HCT116 (cell line): ENCODE results near the gene ATP8A2. TPM values are rescaled to one million over a fixed set of nuclear protein-coding genes. Genes with fewer than 3 reads are reported as not detected.

Source experiments
- ATAC-seq: fragments of 200-7000 bp; cut with Tn5 transposase; 2 replicates; pipeline ENCODE4 v1.9.1; 2020; ENCODE audit warnings: mild to moderate bottlenecking, moderate library complexity
- BruUV-seq: library from RNA; stranded (reverse); fragments of 400-500 nt; replicated peaks from 2 replicates; lab custom pipeline; 2021; lab: Mats Ljungman, UMichigan
- CTCF ChIA-PET: fragments of 300-600 bp; sonication (Branson Sonifier 250); formaldehyde crosslinking; loops from one replicate; lab custom pipeline; 2021; ENCODE audit warnings: antibody characterized with exemption; lab: Charles Lee
- POLR2A ChIA-PET: fragments of 300-600, 350-600 bp; sonication (Branson Sonifier 250); formaldehyde crosslinking; loops from one replicate; lab custom pipeline; 2021; ENCODE audit warnings: antibody characterized with exemption; lab: Charles Lee
- RAD21 ChIA-PET, 2 experiments: fragments of 300-600 bp; sonication (Branson Sonifier 250); formaldehyde crosslinking; loops; one replicate each; lab custom pipeline; 2023; ENCODE audit warnings: low total read pairs in 2 of 2; ENCODE audit not compliant: uncharacterized antibody in 2 of 2, unreplicated experiment in 2 of 2, low non-redundant PET in 1 of 2; lab: Charles Lee
- DNase-seq: peaks from one replicate; pipeline ENCODE4 v3.0.0-alpha.2; 2010; ENCODE audit warnings: low read depth, low spot score
- H2AFZ ChIP-seq: fragments of 200-600 bp; shearing (Covaris generic), sonication (generic); 2 replicates; pipeline ENCODE4 v1.6.1; 2017; ENCODE audit warnings: low read depth, mixed run types, mixed read lengths, antibody characterized with exemption, low read length; ENCODE audit not compliant: poor library complexity, severe bottlenecking
- H3K27ac ChIP-seq: 2 replicates; pipeline ENCODE4 v1.5.1; 2012; ENCODE audit warnings: low read depth, low read length
- H3K27me3 ChIP-seq: fragments of 200-600 bp; sonication (generic); 2 replicates; pipeline ENCODE4 v1.6.1; 2016; ENCODE audit warnings: mixed run types, low read length, mixed read lengths; ENCODE audit not compliant: insufficient read depth
- H3K36me3 ChIP-seq, 2 experiments: fragments of 200-500 bp in 1 of 2; fragments of 200-600 bp in 1 of 2; sonication (Bioruptor generic) in 1 of 2; sonication (generic) in 1 of 2; 2 replicates each; pipeline versions ENCODE4 v1.5.1 to v1.6.1; 2014 to 2016; ENCODE audit warnings: low read length in 2 of 2, inconsistent platforms in 1 of 2, mixed read lengths in 1 of 2, mixed run types in 1 of 2; ENCODE audit not compliant: insufficient read depth in 2 of 2, control insufficient read depth in 1 of 2
- H3K4me1 ChIP-seq, 2 experiments: fragments of 200-600 bp in 1 of 2; sonication (generic) in 1 of 2; 2 replicates each; pipeline versions ENCODE4 v1.5.1 to v1.6.1; 2012 to 2017; ENCODE audit warnings: low read length in 2 of 2, inconsistent platforms in 1 of 2, mild to moderate bottlenecking in 1 of 2, mixed read lengths in 1 of 2, mixed run types in 1 of 2, moderate library complexity in 1 of 2; ENCODE audit not compliant: insufficient read depth in 2 of 2, control insufficient read depth in 1 of 2
- H3K4me2 ChIP-seq: fragments of 200-600 bp; sonication (generic); 2 replicates; pipeline ENCODE4 v1.6.1; 2017; ENCODE audit warnings: mixed run types, low read length, mixed read lengths
- H3K4me3 ChIP-seq, 2 experiments: fragments of 200-600 bp in 1 of 2; sonication (generic) in 1 of 2; replicated peaks in 1 of 2; 2 replicates each; pipeline ENCODE4 v1.5.1; 2011 to 2016; ENCODE audit warnings: low read length in 2 of 2, control low read depth in 1 of 2, low read depth in 1 of 2, mild to moderate bottlenecking in 1 of 2, mixed read lengths in 1 of 2, mixed run types in 1 of 2
- H3K79me2 ChIP-seq: fragments of 200-600 bp; sonication (generic); 2 replicates; pipeline ENCODE4 v1.6.1; 2017; ENCODE audit warnings: mild to moderate bottlenecking, mixed run types, low read length, moderate library complexity, mixed read lengths; ENCODE audit not compliant: insufficient read depth
- H3K9ac ChIP-seq: fragments of 200-600 bp; sonication (generic); 2 replicates; pipeline ENCODE4 v1.6.1; 2016; ENCODE audit warnings: low read length, mixed read lengths
- H3K9me2 ChIP-seq: fragments of 200-600 bp; sonication (generic), shearing (Covaris generic); 2 replicates; pipeline ENCODE4 v1.6.1; 2017; ENCODE audit warnings: mixed run types, mild to moderate bottlenecking, moderate library complexity; ENCODE audit not compliant: insufficient read depth
- H3K9me3 ChIP-seq, 2 experiments: fragments of 200-500 bp in 1 of 2; fragments of 200-600 bp in 1 of 2; sonication (Bioruptor generic) in 1 of 2; sonication (generic) in 1 of 2; 2 replicates each; pipeline ENCODE4 v1.6.1; 2014 to 2017; ENCODE audit warnings: low read length in 2 of 2, mixed read lengths in 2 of 2, inconsistent platforms in 1 of 2, low read depth in 1 of 2, mild to moderate bottlenecking in 1 of 2, mixed run types in 1 of 2, moderate library complexity in 1 of 2; ENCODE audit not compliant: control insufficient read depth in 1 of 2, insufficient read depth in 1 of 2
- H4K20me1 ChIP-seq: fragments of 200-600 bp; sonication (generic), shearing (Covaris generic); 2 replicates; pipeline ENCODE4 v1.6.1; 2017; ENCODE audit warnings: mixed run types, mild to moderate bottlenecking, moderate library complexity; ENCODE audit not compliant: insufficient read depth
- ATF3 ChIP-seq: IDR thresholded peaks from 2 replicates; pipeline ENCODE4 v1.6.1; 2012
- EGR1 ChIP-seq: IDR thresholded peaks from 2 replicates; pipeline ENCODE4 v1.6.1; 2012; ENCODE audit warnings: low read depth
- POLR2AphosphoS5 ChIP-seq: IDR thresholded peaks from 2 replicates; pipeline ENCODE4 v1.6.1; 2011; ENCODE audit warnings: mild to moderate bottlenecking, low read depth, low read length, moderate library complexity
- TCF7L2 ChIP-seq: IDR thresholded peaks from 2 replicates; pipeline ENCODE4 v1.7.0; 2011; ENCODE audit warnings: borderline replicate concordance, inconsistent platforms; ENCODE audit not compliant: insufficient read depth, insufficient read length; ENCODE audit errors: extremely low read depth
- ZNF274 ChIP-seq: fragments of 200-500 bp; sonication (Bioruptor generic); IDR thresholded peaks from 2 replicates; pipeline ENCODE4 v1.6.1; 2014; ENCODE audit warnings: mild to moderate bottlenecking, low read depth, low read length, inconsistent platforms
- intact Hi-C: fragments of 100-400 bp; cut with micrococcal nuclease; formaldehyde crosslinking; loops from 2 replicates; pipeline ENCODE4 v1.10.0; 2022
- total RNA-seq: library from RNA; stranded (reverse); gene quantifications from one replicate; pipeline ENCODE4 v1.2.1, GENCODE V29; 2021; ENCODE audit not compliant: unreplicated experiment

Gene ATP8A2
- total RNA-seq, 1 experiment from 2014 or later = not detected

GRCh38 chr13:25833761-25834160 is 462.0 kb downstream of the ATP8A2 start:
- Histone ChIP-seq H4K20me1 (no peaks in the 10 kb centered on the region), H3K9me2 (no peaks in the 10 kb centered on the region), H3K27me3 (peaks cover 3% of the 10 kb centered on the region), H3K9ac (no peak overlapping the region), H3K36me3 (no peaks in the 10 kb centered on the region), H3K79me2 (no peaks in the 10 kb centered on the region)
- POLR2A ChIA-PET = no interaction called here
- ATAC-seq = no peak
- TF ChIP-seq POLR2AphosphoS5 (no peak), TCF7L2 (no peak)
- TF ChIP-seq, all 23 proteins: peak for 0
- no peak overlapping the region for H3K27ac ChIP-seq
- intact Hi-C loops = no loop called here
- no TSS peak for BruUV-seq
- ChIA-PET CTCF (no interaction called here), RAD21 (no interaction called here)
- no peak overlapping the region for H3K4me3 ChIP-seq
- H3K9me3 ChIP-seq = no peaks in the 10 kb centered on the region
- H3K4me2 ChIP-seq = no peak overlapping the region
- H3K4me1 ChIP-seq = no peaks in the 10 kb centered on the region
- no peak for DNase-seq
- H2AFZ ChIP-seq = no peak overlapping the region

- Histone ChIP-seq H4K20me1 (no peaks in the 10 kb centered on the region), H3K36me3 (no peaks in the 10 kb centered on the region), H3K27ac (no peak overlapping the region), H3K4me3 (no peak overlapping the region), H3K9me2 (no peaks in the 10 kb centered on the region), H2AFZ (no peak overlapping the region), H3K9me3 (no peaks in the 10 kb centered on the region), H3K4me1 (no peaks in the 10 kb centered on the region)
- ChIA-PET CTCF (no interaction called here), RAD21 (no interaction called here)
- no TSS peak for BruUV-seq
- no peak for ATAC-seq
- intact Hi-C loops = no loop called here
- TF ChIP-seq ZNF274 (no peak), POLR2AphosphoS5 (no peak), EGR1 (no peak), ATF3 (no peak)
- TF ChIP-seq, all 23 proteins: peak for 0
- Histone ChIP-seq H3K79me2 (no peaks in the 10 kb centered on the region), H3K4me2 (no peak overlapping the region), H3K9ac (no peak overlapping the region), H3K27me3 (peaks cover 16% of the 10 kb centered on the region)
- POLR2A ChIA-PET = no interaction called here
- DNase-seq = no peak
Measured at GRCh38 chr13:25836574-25837336, 465.0 kb downstream of the ATP8A2 start.
